HK-2 (cell line): ENCODE measurements around the gene HIPK2.
"Not testable (repeated sequence)": the region's sequence is repeated elsewhere in the genome, so short reads cannot be mapped to it uniquely, and the experiment has no call there.

Source experiments
- DNase-seq: peaks from one replicate; pipeline ENCODE4 v3.0.0-alpha.2; 2018; ENCODE audit not compliant: unreplicated experiment

The HIPK2 gene

GRCh38 chr7:139567647-139568345 lies 210.0 kb downstream of the HIPK2 start:
- no peak for DNase-seq

- DNase-seq: no peak
Observed at GRCh38 chr7:139566736-139567646, 210.8 kb downstream of the HIPK2 start.

GRCh38 chr7:139566075-139566474 lies 211.7 kb downstream of the HIPK2 start:
- no peak for DNase-seq

- no peak for DNase-seq
Observed at GRCh38 chr7:139563856-139564255, 213.9 kb downstream of the HIPK2 start.

- no peak for DNase-seq
Observed at GRCh38 chr7:139562961-139563565, 214.7 kb downstream of the HIPK2 start.

GRCh38 chr7:139562491-139562890 lies 215.3 kb downstream of the HIPK2 start:
- no peak for DNase-seq

- DNase-seq: no peak
Observed at GRCh38 chr7:139560678-139561077, 217.1 kb downstream of the HIPK2 start.

- DNase-seq: no peak
Observed at GRCh38 chr7:139560199-139560598, 217.6 kb downstream of the HIPK2 start.

- DNase-seq: no peak
Observed at GRCh38 chr7:139559364-139560105, 218.3 kb downstream of the HIPK2 start.

- DNase-seq: no peak
Observed at GRCh38 chr7:139557857-139558581, 219.8 kb downstream of the HIPK2 start.

GRCh38 chr7:139553991-139554700 lies 223.7 kb downstream of the HIPK2 start:
- not testable (repeated sequence) for DNase-seq

GRCh38 chr7:139548302-139549028 lies 229.3 kb downstream of the HIPK2 start:
- DNase-seq: no peak

- no peak for DNase-seq
Observed at GRCh38 chr7:139544645-139545044, 233.2 kb downstream of the HIPK2 start.

GRCh38 chr7:139543801-139544603 lies 233.8 kb downstream of the HIPK2 start:
- no peak for DNase-seq

- no peak for DNase-seq
Observed at GRCh38 chr7:139542308-139543151, 235.3 kb downstream of the HIPK2 start.

- DNase-seq: no peak
Observed at GRCh38 chr7:139541600-139542307, 236.0 kb downstream of the HIPK2 start.

GRCh38 chr7:139540203-139540602 lies 237.6 kb downstream of the HIPK2 start:
- no peak for DNase-seq
